GM23338 (cell line): ENCODE data around the gene PML. TPM values are rescaled to one million over a fixed set of nuclear protein-coding genes. Genes with fewer than 3 reads are reported as not detected.

ENCODE experiments used
- ATAC-seq: fragments of 200-7000 bp; cut with Tn5 transposase; 3 replicates; pipeline ENCODE4 v1.9.1; 2020
- DNase-seq: peaks from one replicate; pipeline ENCODE4 v3.0.0-alpha.2; 2015; ENCODE audit warnings: low spot score
- H2AFZ ChIP-seq: fragments of 200-600 bp; sonication (generic); 2 replicates; pipeline ENCODE4 v1.8.0; 2016; ENCODE audit warnings: antibody characterized with exemption, mild to moderate bottlenecking, moderate library complexity
- H3F3A ChIP-seq: fragments of 200-600 bp; sonication (generic); replicated peaks from 2 replicates; pipeline ENCODE4 v1.8.0; 2017; ENCODE audit warnings: antibody characterized with exemption, mixed run types, low read depth
- H3K27ac ChIP-seq: fragments of 200-600 bp; sonication (generic); 2 replicates; pipeline ENCODE4 v1.6.1; 2016; ENCODE audit warnings: low read depth
- H3K27me3 ChIP-seq: fragments of 200-600 bp; sonication (generic); 2 replicates; pipeline ENCODE4 v1.8.0; 2016; ENCODE audit warnings: mild to moderate bottlenecking, mixed run types, moderate library complexity; ENCODE audit not compliant: insufficient read depth
- H3K36me3 ChIP-seq: fragments of 200-600 bp; sonication (generic); 2 replicates; pipeline ENCODE4 v1.8.0; 2016; ENCODE audit warnings: mild to moderate bottlenecking; ENCODE audit not compliant: insufficient read depth
- H3K4me1 ChIP-seq: fragments of 200-600 bp; sonication (generic); 2 replicates; pipeline ENCODE4 v1.8.0; 2016; ENCODE audit warnings: mild to moderate bottlenecking, moderate library complexity; ENCODE audit not compliant: insufficient read depth
- H3K4me2 ChIP-seq: fragments of 200-600 bp; sonication (generic); 2 replicates; pipeline ENCODE4 v1.7.1; 2017; ENCODE audit warnings: mixed run types
- H3K4me3 ChIP-seq: fragments of 200-600 bp; sonication (generic); 2 replicates; pipeline ENCODE4 v1.6.1; 2016; ENCODE audit warnings: mixed run types
- H3K79me2 ChIP-seq: fragments of 200-600 bp; sonication (generic); replicated peaks from 2 replicates; pipeline ENCODE4 v1.8.0; 2017; ENCODE audit warnings: mild to moderate bottlenecking; ENCODE audit not compliant: insufficient read depth
- H3K9me2 ChIP-seq: fragments of 200-600 bp; sonication (generic); 2 replicates; pipeline ENCODE4 v1.8.0; 2017; ENCODE audit not compliant: insufficient read depth
- H4K20me1 ChIP-seq: fragments of 200-600 bp; sonication (generic); replicated peaks from 2 replicates; pipeline ENCODE4 v1.8.0; 2017; ENCODE audit warnings: mild to moderate bottlenecking; ENCODE audit not compliant: insufficient read depth
- H3K27ac Mint-ChIP-seq: 2 replicates; pipeline ENCODE4 v1.8.0; 2020; ENCODE audit warnings: inconsistent platforms, mild to moderate bottlenecking, moderate library complexity, mixed read lengths
- H3K27me3 Mint-ChIP-seq: 3 replicates; pipeline ENCODE4 v1.8.0; 2022; ENCODE audit warnings: low read depth, mild to moderate bottlenecking, moderate library complexity, mixed read lengths, inconsistent platforms; ENCODE audit not compliant: insufficient read depth, poor library complexity
- H3K36me3 Mint-ChIP-seq: 3 replicates; pipeline ENCODE4 v1.8.0; 2021; ENCODE audit warnings: low read depth, mild to moderate bottlenecking, inconsistent platforms, moderate library complexity, mixed read lengths
- H3K4me1 Mint-ChIP-seq: 3 replicates; pipeline ENCODE4 v1.8.0; 2020; ENCODE audit warnings: mild to moderate bottlenecking, inconsistent platforms, mixed read lengths
- H3K4me3 Mint-ChIP-seq: 3 replicates; pipeline ENCODE4 v1.8.0; 2021; ENCODE audit warnings: moderate library complexity, mild to moderate bottlenecking, inconsistent platforms, mixed read lengths
- H3K9me3 Mint-ChIP-seq: 3 replicates; pipeline ENCODE4 v1.8.0; 2020; ENCODE audit warnings: moderate library complexity, mild to moderate bottlenecking, inconsistent platforms, mixed read lengths
- CREB1 ChIP-seq: fragments of 250-450 bp; sonication (Bioruptor Pico); IDR thresholded peaks from 2 replicates; pipeline ENCODE4 v1.5.0; 2020; ENCODE audit warnings: low read depth, mild to moderate bottlenecking, moderate library complexity
- CTCF ChIP-seq, 2 experiments: fragments of 200-600 bp in 1 of 2; sonication (generic) in 1 of 2; conservative IDR thresholded peaks; 2 replicates each; pipeline versions ENCODE4 v1.5.1 to v1.6.1; 2016 to 2017; ENCODE audit warnings: antibody characterized with exemption in 2 of 2, low read depth in 2 of 2, mild to moderate bottlenecking in 2 of 2, moderate library complexity in 1 of 2
- EZH2 ChIP-seq: fragments of 200-600 bp; sonication (generic); IDR thresholded peaks from one replicate; pipeline ENCODE4 v1.8.0; 2017; ENCODE audit warnings: antibody characterized with exemption, mild to moderate bottlenecking, low read depth; ENCODE audit not compliant: unreplicated experiment
- EZH2phosphoT487 ChIP-seq: fragments of 200-600 bp; sonication (generic); IDR thresholded peaks from one replicate; pipeline ENCODE4 v1.8.1; 2018; ENCODE audit warnings: antibody characterized with exemption; ENCODE audit not compliant: unreplicated experiment
- JUNB ChIP-seq: IDR thresholded peaks from one replicate; pipeline ENCODE4 v1.6.1; 2016; ENCODE audit warnings: antibody characterized with exemption; ENCODE audit not compliant: unreplicated experiment
- NANOG ChIP-seq: IDR thresholded peaks from 2 replicates; pipeline ENCODE4 v1.6.1; 2016; ENCODE audit warnings: antibody characterized with exemption, borderline replicate concordance
- POLR2AphosphoS5 ChIP-seq: IDR thresholded peaks from 2 replicates; pipeline ENCODE4 v1.6.1; 2016; ENCODE audit warnings: antibody characterized with exemption, low read depth
- STAT1 ChIP-seq: IDR thresholded peaks from one replicate; pipeline ENCODE4 v1.6.1; 2016; ENCODE audit warnings: antibody characterized with exemption; ENCODE audit not compliant: unreplicated experiment
- ZNF114 ChIP-seq: fragments of 250-450 bp; sonication (Bioruptor Pico); IDR thresholded peaks from 2 replicates; pipeline ENCODE4 v1.5.0; 2020; ENCODE audit warnings: mild to moderate bottlenecking, moderate library complexity
- ZNF331 ChIP-seq: fragments of 250-450 bp; sonication (Bioruptor Pico); IDR thresholded peaks from 2 replicates; pipeline ENCODE4 v1.5.0; 2020; ENCODE audit warnings: low read depth, mild to moderate bottlenecking, moderate library complexity
- polyA plus RNA-seq: library from polyadenylated mRNA; unstranded; fragments of >200 nt; fragmentation: Nextera tagmentation; extraction: Ambion mirVana; gene quantifications from 2 replicates; pipeline ENCODE4 v1.2.1, GENCODE V29; 2016
- total RNA-seq: library from RNA; depleted of rRNA; stranded (reverse); fragments of >200 nt; shearing (Covaris generic); gene quantifications from 2 replicates; pipeline ENCODE4 v1.2.3, GENCODE V29; 2014
- TF ChIP-seq, protein P1 (sequence below): fragments of 250-450 bp; sonication (Bioruptor Pico); IDR thresholded peaks from 2 replicates; pipeline ENCODE4 v1.5.0; 2020; ENCODE audit warnings: mild to moderate bottlenecking, moderate library complexity
- TF ChIP-seq, protein P2 (sequence below): IDR thresholded peaks from 2 replicates; pipeline ENCODE4 v1.6.1; 2016; ENCODE audit warnings: antibody characterized with exemption
- TF ChIP-seq, protein P3 (sequence below): IDR thresholded peaks from one replicate; pipeline ENCODE4 v1.6.1; 2018; ENCODE audit warnings: antibody characterized with exemption; ENCODE audit not compliant: unreplicated experiment

PML gene
- total and polyA plus RNA-seq, 2 experiments from 2014 or later, result 19.0 to 73.1 TPM

DNA sequence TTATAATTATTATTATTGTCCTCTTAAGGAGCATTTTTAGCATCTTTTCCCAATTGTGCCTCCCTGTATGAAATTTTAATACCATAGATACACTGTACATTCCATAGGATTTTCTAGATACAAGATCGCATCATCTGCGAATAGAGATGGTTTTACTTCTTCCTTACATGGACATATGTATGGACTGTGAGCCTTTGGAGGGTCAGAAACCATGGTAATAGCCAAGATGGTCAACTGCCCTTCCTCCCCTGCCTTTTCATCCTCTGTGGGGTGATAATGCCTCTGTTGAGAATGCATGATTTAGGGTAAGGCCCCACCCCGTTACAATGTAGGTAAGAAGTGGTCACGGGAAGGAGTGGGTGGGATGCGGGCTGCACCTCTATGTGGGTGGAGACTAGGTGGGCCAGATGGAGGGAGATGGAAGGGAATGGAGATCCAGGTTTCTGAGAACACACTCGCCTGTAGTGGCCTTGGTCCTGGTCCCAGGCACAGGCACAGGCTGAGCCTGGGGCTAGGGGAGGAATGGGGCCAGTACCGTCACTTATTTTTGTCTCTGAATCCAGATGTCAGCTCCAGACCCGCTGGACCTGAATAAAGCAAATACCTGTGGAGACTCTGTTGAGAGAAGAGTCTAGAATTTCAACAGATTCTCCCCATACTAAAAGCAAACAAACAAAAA lies 56.2 kb downstream of the PML start:
- H3K4me1 ChIP-seq, result peaks cover 13% of the 10 kb centered on the region
- no peaks in the 10 kb centered on the region for H3F3A ChIP-seq
- H4K20me1 ChIP-seq, result no peaks in the 10 kb centered on the region
- DNase-seq (no peak), ATAC-seq (no peak)
- H3K27me3 Mint-ChIP-seq, result peaks cover 21% of the 10 kb centered on the region
- H3K27me3 ChIP-seq, result peaks cover 12% of the 10 kb centered on the region; the same call in 1 of the 2 replicates
- H3K27ac Mint-ChIP-seq, result no peak overlapping the region
- no peak overlapping the region for H3K4me3 Mint-ChIP-seq
- no peak overlapping the region for H3K4me3 ChIP-seq
- H2AFZ ChIP-seq, result no peak overlapping the region
- peaks cover 19% of the 10 kb centered on the region for H3K4me1 Mint-ChIP-seq
- H3K4me2 ChIP-seq, result no peak overlapping the region
- H3K79me2 ChIP-seq, result no peaks in the 10 kb centered on the region
- no peak overlapping the region for H3K27ac ChIP-seq
- H3K36me3 ChIP-seq, result no peaks in the 10 kb centered on the region
- TF ChIP-seq STAT1, result no peak
- TF ChIP-seq CTCF (conservative IDR thresholded peaks at IDR 0.05; ENCODE audit: low read depth in 2 of 2), result no peak
- TF ChIP-seq EZH2phosphoT487, result no peak
- no peak for TF ChIP-seq ZNF114 (CRISPR knock-in tag)
- TF ChIP-seq NANOG, result no peak
- TF ChIP-seq, protein P1, sequence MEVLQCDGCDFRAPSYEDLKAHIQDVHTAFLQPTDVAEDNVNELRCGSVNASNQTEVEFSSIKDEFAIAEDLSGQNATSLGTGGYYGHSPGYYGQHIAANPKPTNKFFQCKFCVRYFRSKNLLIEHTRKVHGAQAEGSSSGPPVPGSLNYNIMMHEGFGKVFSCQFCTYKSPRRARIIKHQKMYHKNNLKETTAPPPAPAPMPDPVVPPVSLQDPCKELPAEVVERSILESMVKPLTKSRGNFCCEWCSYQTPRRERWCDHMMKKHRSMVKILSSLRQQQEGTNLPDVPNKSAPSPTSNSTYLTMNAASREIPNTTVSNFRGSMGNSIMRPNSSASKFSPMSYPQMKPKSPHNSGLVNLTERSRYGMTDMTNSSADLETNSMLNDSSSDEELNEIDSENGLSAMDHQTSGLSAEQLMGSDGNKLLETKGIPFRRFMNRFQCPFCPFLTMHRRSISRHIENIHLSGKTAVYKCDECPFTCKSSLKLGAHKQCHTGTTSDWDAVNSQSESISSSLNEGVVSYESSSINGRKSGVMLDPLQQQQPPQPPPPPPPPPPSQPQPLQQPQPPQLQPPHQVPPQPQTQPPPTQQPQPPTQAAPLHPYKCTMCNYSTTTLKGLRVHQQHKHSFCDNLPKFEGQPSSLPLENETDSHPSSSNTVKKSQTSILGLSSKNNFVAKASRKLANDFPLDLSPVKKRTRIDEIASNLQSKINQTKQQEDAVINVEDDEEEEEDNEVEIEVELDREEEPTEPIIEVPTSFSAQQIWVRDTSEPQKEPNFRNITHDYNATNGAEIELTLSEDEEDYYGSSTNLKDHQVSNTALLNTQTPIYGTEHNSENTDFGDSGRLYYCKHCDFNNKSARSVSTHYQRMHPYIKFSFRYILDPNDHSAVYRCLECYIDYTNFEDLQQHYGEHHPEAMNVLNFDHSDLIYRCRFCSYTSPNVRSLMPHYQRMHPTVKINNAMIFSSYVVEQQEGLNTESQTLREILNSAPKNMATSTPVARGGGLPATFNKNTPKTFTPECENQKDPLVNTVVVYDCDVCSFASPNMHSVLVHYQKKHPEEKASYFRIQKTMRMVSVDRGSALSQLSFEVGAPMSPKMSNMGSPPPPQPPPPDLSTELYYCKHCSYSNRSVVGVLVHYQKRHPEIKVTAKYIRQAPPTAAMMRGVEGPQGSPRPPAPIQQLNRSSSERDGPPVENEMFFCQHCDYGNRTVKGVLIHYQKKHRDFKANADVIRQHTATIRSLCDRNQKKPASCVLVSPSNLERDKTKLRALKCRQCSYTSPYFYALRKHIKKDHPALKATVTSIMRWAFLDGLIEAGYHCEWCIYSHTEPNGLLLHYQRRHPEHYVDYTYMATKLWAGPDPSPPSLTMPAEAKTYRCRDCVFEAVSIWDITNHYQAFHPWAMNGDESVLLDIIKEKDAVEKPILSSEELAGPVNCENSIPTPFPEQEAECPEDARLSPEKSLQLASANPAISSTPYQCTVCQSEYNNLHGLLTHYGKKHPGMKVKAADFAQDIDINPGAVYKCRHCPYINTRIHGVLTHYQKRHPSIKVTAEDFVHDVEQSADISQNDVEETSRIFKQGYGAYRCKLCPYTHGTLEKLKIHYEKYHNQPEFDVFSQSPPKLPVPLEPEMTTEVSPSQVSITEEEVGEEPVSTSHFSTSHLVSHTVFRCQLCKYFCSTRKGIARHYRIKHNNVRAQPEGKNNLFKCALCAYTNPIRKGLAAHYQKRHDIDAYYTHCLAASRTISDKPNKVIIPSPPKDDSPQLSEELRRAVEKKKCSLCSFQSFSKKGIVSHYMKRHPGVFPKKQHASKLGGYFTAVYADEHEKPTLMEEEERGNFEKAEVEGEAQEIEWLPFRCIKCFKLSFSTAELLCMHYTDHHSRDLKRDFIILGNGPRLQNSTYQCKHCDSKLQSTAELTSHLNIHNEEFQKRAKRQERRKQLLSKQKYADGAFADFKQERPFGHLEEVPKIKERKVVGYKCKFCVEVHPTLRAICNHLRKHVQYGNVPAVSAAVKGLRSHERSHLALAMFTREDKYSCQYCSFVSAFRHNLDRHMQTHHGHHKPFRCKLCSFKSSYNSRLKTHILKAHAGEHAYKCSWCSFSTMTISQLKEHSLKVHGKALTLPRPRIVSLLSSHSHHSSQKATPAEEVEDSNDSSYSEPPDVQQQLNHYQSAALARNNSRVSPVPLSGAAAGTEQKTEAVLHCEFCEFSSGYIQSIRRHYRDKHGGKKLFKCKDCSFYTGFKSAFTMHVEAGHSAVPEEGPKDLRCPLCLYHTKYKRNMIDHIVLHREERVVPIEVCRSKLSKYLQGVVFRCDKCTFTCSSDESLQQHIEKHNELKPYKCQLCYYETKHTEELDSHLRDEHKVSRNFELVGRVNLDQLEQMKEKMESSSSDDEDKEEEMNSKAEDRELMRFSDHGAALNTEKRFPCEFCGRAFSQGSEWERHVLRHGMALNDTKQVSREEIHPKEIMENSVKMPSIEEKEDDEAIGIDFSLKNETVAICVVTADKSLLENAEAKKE (CRISPR knock-in tag), result no peak
- TF ChIP-seq POLR2AphosphoS5, result no peak
- TF ChIP-seq CREB1 (CRISPR knock-in tag), result no peak
- no peak for TF ChIP-seq JUNB
- TF ChIP-seq EZH2, result no peak
- TF ChIP-seq ZNF331 (CRISPR knock-in tag), result no peak
- TF ChIP-seq, protein P2, sequence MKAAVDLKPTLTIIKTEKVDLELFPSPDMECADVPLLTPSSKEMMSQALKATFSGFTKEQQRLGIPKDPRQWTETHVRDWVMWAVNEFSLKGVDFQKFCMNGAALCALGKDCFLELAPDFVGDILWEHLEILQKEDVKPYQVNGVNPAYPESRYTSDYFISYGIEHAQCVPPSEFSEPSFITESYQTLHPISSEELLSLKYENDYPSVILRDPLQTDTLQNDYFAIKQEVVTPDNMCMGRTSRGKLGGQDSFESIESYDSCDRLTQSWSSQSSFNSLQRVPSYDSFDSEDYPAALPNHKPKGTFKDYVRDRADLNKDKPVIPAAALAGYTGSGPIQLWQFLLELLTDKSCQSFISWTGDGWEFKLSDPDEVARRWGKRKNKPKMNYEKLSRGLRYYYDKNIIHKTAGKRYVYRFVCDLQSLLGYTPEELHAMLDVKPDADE, result no peak
- TF ChIP-seq, protein P3, sequence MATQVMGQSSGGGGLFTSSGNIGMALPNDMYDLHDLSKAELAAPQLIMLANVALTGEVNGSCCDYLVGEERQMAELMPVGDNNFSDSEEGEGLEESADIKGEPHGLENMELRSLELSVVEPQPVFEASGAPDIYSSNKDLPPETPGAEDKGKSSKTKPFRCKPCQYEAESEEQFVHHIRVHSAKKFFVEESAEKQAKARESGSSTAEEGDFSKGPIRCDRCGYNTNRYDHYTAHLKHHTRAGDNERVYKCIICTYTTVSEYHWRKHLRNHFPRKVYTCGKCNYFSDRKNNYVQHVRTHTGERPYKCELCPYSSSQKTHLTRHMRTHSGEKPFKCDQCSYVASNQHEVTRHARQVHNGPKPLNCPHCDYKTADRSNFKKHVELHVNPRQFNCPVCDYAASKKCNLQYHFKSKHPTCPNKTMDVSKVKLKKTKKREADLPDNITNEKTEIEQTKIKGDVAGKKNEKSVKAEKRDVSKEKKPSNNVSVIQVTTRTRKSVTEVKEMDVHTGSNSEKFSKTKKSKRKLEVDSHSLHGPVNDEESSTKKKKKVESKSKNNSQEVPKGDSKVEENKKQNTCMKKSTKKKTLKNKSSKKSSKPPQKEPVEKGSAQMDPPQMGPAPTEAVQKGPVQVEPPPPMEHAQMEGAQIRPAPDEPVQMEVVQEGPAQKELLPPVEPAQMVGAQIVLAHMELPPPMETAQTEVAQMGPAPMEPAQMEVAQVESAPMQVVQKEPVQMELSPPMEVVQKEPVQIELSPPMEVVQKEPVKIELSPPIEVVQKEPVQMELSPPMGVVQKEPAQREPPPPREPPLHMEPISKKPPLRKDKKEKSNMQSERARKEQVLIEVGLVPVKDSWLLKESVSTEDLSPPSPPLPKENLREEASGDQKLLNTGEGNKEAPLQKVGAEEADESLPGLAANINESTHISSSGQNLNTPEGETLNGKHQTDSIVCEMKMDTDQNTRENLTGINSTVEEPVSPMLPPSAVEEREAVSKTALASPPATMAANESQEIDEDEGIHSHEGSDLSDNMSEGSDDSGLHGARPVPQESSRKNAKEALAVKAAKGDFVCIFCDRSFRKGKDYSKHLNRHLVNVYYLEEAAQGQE, result no peak
- no peaks in the 10 kb centered on the region for H3K36me3 Mint-ChIP-seq
- no peaks in the 10 kb centered on the region for H3K9me3 Mint-ChIP-seq
- no peaks in the 10 kb centered on the region for H3K9me2 ChIP-seq
